DOHH2 (cell line): Measurements from ENCODE around the gene METTL27.

Source experiments
- H3F3A ChIP-seq: fragments of 200-600 bp; sonication (generic), shearing (Covaris generic); 2 replicates; pipeline ENCODE4 v1.6.0; 2016; ENCODE audit warnings: antibody characterized with exemption, mild to moderate bottlenecking; ENCODE audit not compliant: control insufficient read depth, insufficient read depth
- H3K27ac ChIP-seq: fragments of 200-600 bp; sonication (generic); 2 replicates; pipeline ENCODE4 v1.5.1; 2014; ENCODE audit warnings: low read depth, mild to moderate bottlenecking, low read length, moderate library complexity
- H3K27me3 ChIP-seq: fragments of 200-600 bp; sonication (generic); 2 replicates; pipeline ENCODE4 v1.6.1; 2014; ENCODE audit warnings: mild to moderate bottlenecking, low read length, mixed read lengths; ENCODE audit not compliant: control insufficient read depth
- H3K36me3 ChIP-seq: fragments of 200-600 bp; sonication (generic); 2 replicates; pipeline ENCODE4 v1.6.1; 2014; ENCODE audit warnings: mild to moderate bottlenecking, low read length, moderate library complexity, mixed read lengths; ENCODE audit not compliant: control insufficient read depth
- H3K4me1 ChIP-seq: fragments of 200-600 bp; sonication (generic); 2 replicates; pipeline ENCODE4 v1.6.1; 2014; ENCODE audit warnings: mild to moderate bottlenecking, low read length, mixed read lengths; ENCODE audit not compliant: control insufficient read depth
- H3K4me2 ChIP-seq: fragments of 200-600 bp; sonication (generic); 2 replicates; pipeline ENCODE4 v1.6.0; 2014; ENCODE audit warnings: mild to moderate bottlenecking, low read length, moderate library complexity
- H3K4me3 ChIP-seq: fragments of 200-600 bp; sonication (generic); 2 replicates; pipeline ENCODE4 v1.5.1; 2014; ENCODE audit warnings: mild to moderate bottlenecking, low read length, mixed read lengths
- H3K79me2 ChIP-seq: fragments of 200-600 bp; sonication (generic); 2 replicates; pipeline ENCODE4 v1.6.1; 2014; ENCODE audit warnings: mild to moderate bottlenecking, low read length, mixed read lengths; ENCODE audit not compliant: control insufficient read depth
- H3K9me2 ChIP-seq: fragments of 200-600 bp; sonication (generic); replicated peaks from 2 replicates; pipeline ENCODE4 v1.6.1; 2014; ENCODE audit warnings: mild to moderate bottlenecking, low read length, mixed read lengths; ENCODE audit not compliant: control insufficient read depth
- H3K9me3 ChIP-seq: fragments of 200-600 bp; sonication (generic); 2 replicates; pipeline ENCODE4 v1.6.1; 2014; ENCODE audit warnings: antibody characterized with exemption, low read length, mixed read lengths; ENCODE audit not compliant: control insufficient read depth, insufficient read depth
- H4K20me1 ChIP-seq: fragments of 200-600 bp; sonication (generic); 2 replicates; pipeline ENCODE4 v1.6.0; 2014; ENCODE audit warnings: low read depth, mild to moderate bottlenecking, antibody characterized with exemption, low read length, moderate library complexity; ENCODE audit not compliant: control insufficient read depth, insufficient read depth
- CTCF ChIP-seq: fragments of 200-600 bp; sonication (generic); IDR thresholded peaks from one replicate; pipeline ENCODE4 v1.5.1; 2014; ENCODE audit warnings: antibody characterized with exemption, mild to moderate bottlenecking, low read depth, low read length; ENCODE audit not compliant: poor library complexity, severe bottlenecking
- EZH2phosphoT487 ChIP-seq: fragments of 200-600 bp; sonication (generic); IDR thresholded peaks from 2 replicates; pipeline ENCODE4 v1.6.1; 2017; ENCODE audit warnings: borderline replicate concordance, mild to moderate bottlenecking, antibody characterized with exemption, low read length, moderate library complexity, mixed read lengths

METTL27 gene

GRCh38 chr7:73876361-73876760 is 34.0 kb upstream of the METTL27 start:
- Histone ChIP-seq H3K79me2 (no peaks in the 10 kb centered on the region), H3F3A (no peaks in the 10 kb centered on the region), H3K36me3 (no peaks in the 10 kb centered on the region), H3K4me1 (no peaks in the 10 kb centered on the region), H3K27me3 (no peaks in the 10 kb centered on the region), H3K27ac (no peak overlapping the region), H3K9me3 (no peaks in the 10 kb centered on the region), H3K9me2 (no peaks in the 10 kb centered on the region), H4K20me1 (no peaks in the 10 kb centered on the region), H3K4me3 (no peak overlapping the region), H3K4me2 (no peak overlapping the region)
- TF ChIP-seq EZH2phosphoT487 = no peak
- no peak for TF ChIP-seq CTCF

GRCh38 chr7:73872056-73872908 is 30.0 kb upstream of the METTL27 start:
- H3K27ac ChIP-seq = no peak overlapping the region
- H3K4me1 ChIP-seq = no peaks in the 10 kb centered on the region
- no peaks in the 10 kb centered on the region for H4K20me1 ChIP-seq
- H3K27me3 ChIP-seq = no peaks in the 10 kb centered on the region
- TF ChIP-seq EZH2phosphoT487 = no peak
- no peak for TF ChIP-seq CTCF
- H3F3A ChIP-seq = no peaks in the 10 kb centered on the region
- H3K9me3 ChIP-seq = no peaks in the 10 kb centered on the region
- no peaks in the 10 kb centered on the region for H3K79me2 ChIP-seq
- no peak overlapping the region for H3K4me3 ChIP-seq
- H3K4me2 ChIP-seq = no peak overlapping the region
- H3K36me3 ChIP-seq = no peaks in the 10 kb centered on the region
- H3K9me2 ChIP-seq = no peaks in the 10 kb centered on the region

GRCh38 chr7:73871163-73872011 is 29.1 kb upstream of the METTL27 start:
- TF ChIP-seq EZH2phosphoT487 = no peak
- no peak for TF ChIP-seq CTCF
- Histone ChIP-seq H3F3A (no peaks in the 10 kb centered on the region), H3K9me3 (no peaks in the 10 kb centered on the region), H3K27me3 (no peaks in the 10 kb centered on the region), H4K20me1 (no peaks in the 10 kb centered on the region), H3K9me2 (no peaks in the 10 kb centered on the region), H3K4me3 (no peak overlapping the region), H3K4me1 (no peaks in the 10 kb centered on the region), H3K79me2 (no peaks in the 10 kb centered on the region), H3K36me3 (no peaks in the 10 kb centered on the region), H3K27ac (no peak overlapping the region), H3K4me2 (no peak overlapping the region)
